DMS53 treated with DMSO at 0.1 percent for 48 hours (cell line): ENCODE data around the gene CCSAP.
"Not testable (repeated sequence)": the region's sequence is repeated elsewhere in the genome, so short reads cannot be mapped to it uniquely, and the experiment has no call there.

ENCODE experiments used
- DNase-seq: peaks from one replicate; lab custom pipeline; 2025; ENCODE audit not compliant: unreplicated experiment; lab: John Stamatoyannopoulos, UW

Gene CCSAP, protein sequence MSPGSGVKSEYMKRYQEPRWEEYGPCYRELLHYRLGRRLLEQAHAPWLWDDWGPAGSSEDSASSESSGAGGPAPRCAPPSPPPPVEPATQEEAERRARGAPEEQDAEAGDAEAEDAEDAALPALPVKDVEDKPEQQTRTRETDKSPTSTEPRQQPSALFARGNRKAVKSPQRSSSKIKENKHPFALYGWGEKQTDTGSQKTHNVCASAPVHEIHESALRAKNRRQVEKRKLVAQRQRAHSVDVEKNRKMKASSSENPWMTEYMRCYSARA

DNA sequence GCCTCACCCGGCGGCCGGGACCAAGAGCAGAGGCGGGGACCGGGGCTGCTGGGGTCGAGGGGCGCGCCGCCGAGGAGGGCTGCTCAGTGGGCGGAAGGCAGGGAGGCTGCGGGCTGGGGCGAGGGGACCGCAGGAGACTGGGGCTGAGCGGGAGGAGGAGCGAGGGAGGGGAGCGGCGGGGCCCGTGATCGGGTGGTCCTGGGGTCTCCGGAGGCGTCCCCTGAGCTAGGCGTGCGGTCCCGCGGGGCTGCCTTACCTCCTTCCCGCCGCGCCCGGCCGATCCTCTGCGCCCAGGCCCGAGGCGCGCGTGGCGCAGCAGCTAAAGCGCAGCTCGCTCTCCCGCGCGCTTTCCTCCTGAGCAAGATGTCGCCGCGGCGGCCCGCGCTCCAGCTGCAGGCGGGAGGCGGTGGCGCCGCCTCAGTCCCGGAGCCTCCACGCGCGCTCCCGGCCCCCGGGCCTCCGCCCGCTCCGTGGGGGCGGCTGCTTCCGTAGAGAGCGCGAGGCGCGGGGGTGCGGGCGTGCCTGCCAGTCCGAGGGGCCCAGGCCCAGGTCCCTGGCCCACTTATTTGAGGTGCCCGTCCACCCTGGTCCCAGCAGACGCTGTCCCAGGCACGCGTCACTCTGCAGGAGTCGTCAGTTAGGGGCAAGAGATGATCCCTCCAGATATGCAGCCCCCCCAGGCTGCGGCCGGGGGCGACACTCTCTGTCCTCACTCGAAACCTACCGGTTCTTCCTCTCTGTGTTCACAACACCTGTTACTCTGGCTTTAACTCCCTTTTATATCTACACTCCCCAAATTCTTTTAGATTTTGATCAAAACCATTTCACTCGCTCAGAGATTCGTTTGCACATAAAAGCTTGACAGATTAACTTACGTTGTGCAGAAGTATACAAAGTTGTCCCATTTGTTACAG lies at the start of gene CCSAP:
CCSAP (minus strand) TSS at position 392 of the 914 bp plus-strand sequence. CDS start 582 bp downstream, outside the sequence.
- peak; percentile 69 for DNase-seq

DNA sequence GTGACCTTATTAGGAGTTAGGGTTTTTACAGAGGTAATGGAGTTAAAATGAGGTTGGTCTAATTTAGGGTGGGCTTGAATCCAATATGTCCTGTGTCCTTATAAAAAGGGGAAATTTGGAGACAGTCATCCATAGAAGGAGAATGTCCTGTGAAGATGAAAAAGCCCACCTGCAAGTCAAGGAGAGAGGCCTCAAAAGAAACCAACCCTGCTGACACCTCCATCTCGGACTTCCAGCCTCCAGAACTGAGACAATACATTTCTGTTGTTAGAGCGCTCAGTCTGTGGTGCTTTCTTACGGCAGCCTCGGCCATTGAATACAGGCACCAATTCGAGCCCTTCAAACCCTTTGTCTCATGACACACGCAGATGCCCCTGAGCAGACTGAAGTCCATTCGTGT lies 47.3 kb upstream of the CCSAP start:
- no peak for DNase-seq

DNA sequence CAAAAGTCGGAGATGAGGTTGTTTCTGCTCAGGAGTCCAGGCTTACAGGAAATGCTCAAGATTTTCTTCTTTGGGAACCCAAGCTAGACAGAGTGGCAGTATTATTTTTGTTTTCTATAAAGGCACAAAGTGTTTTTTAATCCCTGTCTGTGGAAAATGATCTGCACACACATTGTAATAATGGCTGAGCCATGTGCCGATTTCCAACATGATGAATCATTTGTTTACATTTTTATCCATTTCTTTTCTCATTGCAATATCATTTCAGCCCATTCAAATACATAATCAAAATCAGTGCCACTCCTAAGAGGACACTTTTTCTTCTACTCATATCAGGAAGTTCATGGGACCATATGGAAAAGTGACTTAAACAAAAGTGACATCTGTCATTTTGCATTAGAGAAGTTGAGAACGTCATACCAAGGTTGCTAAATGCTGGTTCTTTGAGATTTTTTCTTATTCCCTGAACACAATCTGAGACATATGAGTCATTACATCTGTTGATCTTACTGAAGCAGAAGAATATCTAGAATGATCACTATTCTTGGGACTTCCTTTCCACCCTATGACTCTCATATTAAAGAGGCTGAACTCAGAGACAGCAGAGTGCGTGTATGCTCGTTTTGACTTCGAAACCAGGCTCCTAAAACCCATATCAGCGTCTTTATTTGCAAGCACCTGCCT lies 46.2 kb upstream of the CCSAP start:
- no peak for DNase-seq

DNA sequence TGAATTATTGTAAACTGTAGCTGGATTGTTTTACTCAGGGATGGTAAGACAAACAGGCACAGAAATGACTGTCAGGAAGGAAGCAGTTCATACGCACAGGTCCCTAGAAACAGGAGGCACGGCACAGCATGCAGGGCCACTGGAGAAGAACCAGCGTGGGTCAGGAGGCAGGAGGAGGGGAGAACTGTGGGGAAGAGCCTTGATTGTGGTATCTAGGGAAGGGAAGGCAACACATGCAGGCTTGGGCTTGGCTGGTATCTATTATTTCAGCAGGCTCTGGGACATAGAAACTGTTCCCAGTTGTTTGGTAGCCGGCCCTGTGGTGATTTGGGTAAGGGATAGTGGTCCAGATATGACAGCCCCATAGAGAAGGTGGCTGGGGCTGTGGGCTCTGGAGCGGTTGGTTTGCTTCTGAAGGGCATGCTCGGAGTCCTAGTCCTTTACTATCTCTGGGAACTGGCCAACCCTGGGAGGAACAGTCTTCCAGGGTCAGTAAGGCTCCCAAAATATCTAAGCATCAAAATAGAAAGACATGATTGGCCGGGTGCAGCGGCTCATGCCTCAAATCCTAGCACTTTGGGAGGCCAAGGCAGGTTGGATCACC lies 43.1 kb upstream of the CCSAP start:
- DNase-seq = no peak

DNA sequence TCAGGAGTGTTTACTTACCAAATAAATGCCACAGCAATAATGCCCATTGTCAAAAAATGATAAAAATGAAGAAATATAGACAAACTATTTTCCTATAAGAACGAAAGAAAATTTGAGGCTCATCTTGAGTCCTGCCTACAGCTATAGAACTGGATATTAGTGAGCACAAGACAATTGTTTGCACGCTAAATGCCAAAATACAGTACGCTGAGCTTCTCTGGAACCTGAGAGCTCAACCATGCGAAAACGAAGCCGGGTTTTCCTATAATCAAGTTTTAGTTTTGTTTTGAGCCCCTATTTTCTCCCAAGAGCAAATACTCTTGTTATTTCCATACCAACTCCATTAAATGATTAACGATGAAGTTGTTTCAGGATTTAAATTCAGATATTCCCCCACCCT lies 42.0 kb upstream of the CCSAP start:
- DNase-seq = no peak

DNA sequence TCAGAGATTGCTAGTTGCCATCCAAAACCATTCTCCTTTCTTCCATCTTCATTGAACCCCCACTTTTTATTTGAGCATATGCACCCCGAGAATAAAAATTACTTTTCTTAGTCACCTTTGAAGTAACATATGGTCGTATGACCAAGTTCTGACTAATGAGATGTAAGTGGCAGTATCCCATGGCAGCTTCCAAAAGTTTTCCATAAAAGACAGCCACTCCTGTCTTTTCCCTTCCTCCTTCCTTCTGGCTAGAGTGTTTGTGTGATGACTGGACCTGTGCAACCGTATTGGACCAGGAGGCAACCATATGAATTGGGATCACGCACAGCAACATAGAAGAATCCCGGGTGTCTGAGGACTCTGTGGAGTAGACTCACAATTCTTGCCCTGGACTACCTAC lies 41.1 kb upstream of the CCSAP start:
- no peak for DNase-seq

DNA sequence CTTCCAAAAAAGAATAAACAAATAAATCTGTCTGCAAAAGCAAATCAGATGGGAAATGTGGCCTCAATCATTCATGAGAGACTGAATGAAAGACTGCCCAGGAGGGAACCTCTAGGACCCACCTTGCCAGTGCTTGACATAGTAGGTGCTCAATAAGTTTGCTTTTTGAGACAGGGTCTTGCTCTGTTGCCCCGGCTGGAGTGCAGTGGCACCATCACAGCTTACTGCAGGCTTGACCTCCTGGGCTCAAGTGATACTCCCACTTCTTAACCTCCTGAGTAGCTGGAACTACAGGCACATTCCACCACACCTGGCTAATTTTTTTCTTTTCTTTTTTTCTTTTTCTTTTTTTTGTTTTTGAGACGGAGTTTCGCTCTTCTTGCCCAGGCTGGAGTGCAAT lies 40.3 kb upstream of the CCSAP start:
- DNase-seq = no peak

DNA sequence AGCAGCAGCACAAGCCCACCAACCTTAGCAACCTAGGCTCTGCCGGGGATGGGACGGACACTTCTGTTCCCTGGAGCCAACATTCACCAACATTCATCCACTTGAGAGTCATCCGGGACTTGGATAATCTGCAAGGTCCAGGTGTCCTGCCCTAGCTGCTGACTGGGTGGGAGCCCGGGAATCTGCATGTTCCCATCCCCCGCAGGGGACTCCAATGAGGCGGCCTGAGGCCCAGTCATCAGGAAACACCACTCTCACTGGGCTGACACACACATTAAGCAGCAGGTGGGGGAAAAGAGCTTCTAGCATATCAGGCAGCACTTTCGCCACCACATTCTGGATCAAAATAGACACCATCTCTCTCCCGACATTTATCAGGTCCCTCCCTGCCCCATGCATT lies 38.4 kb upstream of the CCSAP start:
- no peak for DNase-seq

DNA sequence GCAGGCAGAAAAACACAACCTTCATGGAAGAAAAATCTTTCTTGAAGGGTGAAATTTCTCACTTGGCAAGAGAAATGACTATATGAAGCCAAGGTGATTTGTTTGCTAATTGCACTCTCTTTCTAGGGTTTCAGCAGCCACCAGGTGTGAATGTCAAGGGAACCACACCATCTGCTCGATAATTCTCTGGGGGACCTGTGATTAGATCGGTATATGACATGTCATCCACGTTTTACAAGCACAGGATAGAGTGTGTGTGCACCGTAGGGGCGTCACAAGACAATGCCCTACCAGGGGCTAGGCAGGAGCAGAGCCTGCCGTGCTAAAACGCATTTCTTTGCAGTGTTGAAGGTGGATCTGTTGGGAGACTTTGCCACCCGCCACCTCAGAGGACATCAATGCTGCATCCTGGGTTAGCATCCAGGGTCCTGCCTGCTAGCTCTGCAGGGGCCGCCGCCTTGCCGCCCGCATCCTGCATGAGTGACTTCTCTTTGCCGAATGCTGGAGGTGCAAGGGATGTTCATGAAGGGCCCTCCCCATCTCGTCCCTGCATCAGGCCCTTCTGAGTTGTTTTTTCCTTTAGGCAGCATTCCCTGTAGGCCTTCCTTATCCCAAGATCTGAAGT lies 37.8 kb upstream of the CCSAP start:
- no peak for DNase-seq

DNA sequence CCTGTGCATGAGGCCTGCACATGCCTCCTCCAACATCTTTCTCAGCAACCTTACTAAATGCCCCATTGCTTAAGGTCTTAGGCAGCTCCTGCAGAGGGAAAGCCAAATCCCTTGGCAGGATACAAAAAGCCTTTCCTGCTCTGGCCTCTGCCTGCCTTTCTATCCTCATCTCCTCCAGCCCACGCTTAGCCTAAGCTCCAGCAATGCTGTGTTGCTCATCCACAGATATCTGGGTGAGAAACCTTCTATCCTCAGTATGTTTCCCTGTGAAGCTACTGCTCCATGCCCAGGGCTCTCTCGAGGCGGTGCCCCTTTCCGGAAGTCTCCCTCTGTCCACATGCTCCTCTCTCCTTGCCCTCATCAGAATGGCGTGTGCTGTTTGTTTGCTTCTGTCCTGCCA lies 37.0 kb upstream of the CCSAP start:
- DNase-seq = no peak

DNA sequence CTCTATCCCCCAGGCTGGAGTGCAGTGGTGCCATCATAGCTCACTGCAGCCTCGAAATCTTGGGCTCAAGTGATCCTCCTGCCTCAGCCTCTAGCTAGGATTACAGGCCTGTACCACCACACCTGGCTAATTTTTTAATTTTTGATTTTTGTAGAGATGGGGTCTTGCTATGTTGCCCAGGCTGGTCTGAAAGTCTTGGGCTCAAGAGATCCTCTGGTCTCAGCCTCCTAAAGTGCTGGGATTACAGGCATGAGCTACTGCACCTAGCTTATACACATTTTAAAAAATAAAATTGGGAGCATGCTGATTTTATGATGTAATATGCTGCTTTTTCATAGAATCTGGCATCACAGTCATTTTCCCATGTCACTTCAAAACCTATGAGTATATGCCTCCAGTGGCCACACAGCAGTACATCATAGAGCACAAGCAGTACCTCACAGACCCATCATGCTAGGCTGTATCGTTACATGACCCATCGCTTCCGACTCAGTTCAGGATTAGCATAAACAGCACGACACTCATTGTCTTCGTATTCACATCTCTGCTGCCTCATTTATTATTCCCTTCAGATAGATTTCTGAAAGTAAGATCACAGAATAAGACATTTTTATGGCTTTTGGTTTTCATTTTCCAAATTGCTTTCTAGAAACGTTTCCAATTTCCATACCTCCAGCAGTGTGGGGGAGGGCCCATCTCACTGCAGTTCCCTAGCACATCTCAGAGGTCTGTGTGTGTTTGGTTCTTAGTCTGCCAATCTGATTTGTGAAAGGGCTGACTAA lies 35.9 kb upstream of the CCSAP start:
- no peak for DNase-seq

DNA sequence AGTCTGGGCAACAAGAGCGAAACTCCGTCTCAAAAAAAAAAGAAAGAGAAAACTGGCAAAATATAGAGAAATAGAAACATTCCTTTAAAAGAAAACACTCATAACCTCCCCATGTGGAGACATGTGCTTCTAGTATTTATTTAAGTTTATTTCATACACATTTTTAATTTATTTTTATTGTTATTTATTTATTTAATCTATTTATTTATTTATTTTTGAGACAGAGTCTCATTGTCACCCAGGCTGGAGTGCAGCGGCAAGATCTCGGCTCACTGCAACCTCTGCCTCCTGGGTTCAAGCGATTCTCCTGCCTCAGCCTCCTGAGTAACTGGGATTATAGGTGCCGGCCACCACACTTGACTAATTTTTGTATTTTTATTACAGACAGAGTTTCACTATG lies 35.2 kb upstream of the CCSAP start:
- not testable (repeated sequence) for DNase-seq

DNA sequence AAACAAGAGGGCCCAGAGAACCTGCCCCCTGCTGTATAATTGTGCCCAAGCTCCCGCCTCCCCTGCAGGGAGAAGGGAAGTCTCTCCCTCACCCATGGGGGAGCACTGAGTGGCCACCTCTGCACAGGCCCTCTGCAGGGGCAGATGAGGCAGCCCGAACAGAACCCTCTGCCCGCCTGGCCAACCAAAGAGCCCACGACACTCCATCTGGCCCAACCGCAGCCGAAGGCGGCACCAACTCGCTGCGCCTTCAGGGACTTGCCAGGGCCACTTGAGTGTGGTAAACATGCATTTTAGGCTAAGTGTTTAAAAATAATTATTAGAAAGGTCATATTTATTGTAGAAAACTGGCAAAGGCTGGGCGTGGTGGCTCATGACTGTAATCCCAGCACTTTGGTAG lies 34.6 kb upstream of the CCSAP start:
- DNase-seq = no peak

DNA sequence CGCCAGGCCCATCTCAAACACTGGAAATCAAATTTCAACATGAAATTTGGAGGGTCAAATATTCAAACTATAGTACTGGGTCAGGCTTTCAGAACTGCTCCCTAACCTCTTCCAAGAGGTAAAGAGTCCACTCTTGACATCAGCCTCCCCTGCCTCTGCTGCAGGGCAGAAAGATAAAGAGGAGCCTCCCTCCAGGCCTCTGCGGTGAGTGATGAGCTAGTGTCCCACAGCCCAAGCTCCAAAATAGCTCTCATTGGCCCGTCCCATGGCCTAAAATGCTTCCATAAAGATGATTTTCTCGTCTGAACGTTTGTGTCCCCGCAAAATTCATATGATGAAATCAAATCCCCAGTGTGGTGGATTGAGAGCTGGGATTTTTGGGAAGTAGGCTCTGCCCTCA lies 33.7 kb upstream of the CCSAP start:
- DNase-seq = no peak

DNA sequence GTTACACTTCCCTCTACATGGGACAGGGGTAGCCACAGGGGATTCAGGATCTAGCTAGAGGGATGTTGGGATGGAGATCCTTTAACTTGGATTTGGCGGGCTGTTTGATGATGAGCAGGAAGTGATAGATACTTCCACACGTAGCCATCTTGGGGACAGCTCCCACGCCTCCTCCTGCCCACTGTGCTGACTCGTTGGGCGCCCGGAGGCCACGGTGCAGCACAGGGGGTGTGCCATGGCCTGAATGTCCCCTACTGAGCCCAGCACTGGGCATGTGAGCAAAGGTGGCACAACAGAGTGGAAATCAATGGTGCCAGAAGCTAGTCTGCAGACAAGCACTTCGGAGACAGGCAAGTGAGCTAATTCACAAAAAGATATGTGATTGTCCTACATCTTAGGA lies 31.6 kb upstream of the CCSAP start:
- no peak for DNase-seq

DNA sequence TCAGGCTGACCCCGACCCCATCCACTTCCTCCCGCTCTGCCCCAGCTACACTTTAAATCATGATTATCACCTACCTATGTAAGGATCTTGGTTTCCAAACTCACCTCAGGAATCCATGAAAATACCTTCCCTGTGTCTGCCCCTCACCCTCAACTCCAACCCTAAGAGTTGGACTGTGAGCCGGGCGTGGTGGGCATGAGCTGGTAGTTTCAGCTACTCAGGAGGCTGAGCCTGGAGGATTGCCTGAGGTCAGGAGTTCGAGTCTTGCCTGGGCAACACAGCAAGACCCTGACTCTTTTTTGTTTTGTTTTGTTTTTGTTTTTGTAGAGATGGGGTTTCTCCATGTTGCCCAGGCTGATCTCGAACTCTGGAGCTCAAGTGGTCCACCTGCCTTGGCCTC lies 30.5 kb upstream of the CCSAP start:
- DNase-seq = no peak

DNA sequence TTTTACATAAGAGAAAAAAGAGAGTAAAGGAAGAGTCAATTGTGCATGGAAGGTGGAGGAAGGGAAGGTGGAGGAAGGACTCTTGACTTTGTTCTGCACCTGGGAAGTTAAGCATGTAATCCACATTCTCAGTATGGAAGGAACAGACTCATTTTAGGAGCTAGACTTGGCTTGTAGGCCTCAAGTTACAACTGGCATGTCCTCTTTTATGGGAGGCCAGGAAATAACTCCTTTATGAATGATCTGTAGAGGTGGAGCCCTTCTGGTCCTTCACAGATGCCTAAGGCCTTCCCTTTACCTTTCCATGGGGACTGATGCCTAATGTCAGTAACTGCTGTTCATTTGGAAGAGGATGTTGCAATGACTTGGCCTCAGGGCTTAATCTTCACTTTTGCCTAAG lies 29.4 kb upstream of the CCSAP start:
- no peak for DNase-seq

DNA sequence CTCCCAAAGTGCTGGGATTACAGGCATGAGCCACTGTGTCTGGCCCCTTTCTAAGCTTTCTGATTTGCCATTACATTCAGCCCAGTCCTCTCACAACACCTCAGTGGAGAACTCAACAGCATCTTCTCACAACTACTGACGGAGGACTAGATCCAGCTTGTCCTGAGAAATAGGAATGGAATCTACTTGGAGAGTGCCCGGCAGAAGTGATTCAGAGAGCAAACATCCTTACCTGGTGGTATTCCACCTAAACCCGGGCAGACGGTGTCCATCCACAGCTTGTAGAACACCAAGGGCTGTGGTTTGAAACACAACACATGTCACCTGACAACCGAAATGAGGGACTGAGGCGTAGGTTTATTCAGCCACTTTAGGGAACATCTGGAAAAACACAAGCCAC lies 28.8 kb upstream of the CCSAP start:
- no peak for DNase-seq

DNA sequence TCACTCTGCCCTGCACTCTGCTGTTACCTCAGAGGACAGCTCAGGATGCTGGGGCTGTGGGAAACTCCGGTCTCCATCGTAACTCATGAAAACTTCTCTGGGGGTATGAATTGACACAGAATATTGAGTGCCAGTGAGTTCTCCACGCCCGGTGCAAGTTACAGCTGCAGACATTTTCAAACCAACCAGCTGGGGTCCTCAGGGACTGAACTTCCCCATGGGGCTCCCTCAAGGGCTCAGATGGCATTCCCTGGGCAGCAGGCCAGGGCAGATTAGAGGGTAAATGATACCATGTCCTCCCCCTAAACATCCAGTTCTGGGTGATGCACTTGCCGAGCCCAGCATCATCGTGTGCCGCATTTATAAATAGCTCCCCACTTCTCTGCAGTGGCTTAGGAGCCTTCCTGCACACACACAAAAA lies 27.8 kb upstream of the CCSAP start:
- no peak for DNase-seq

DNA sequence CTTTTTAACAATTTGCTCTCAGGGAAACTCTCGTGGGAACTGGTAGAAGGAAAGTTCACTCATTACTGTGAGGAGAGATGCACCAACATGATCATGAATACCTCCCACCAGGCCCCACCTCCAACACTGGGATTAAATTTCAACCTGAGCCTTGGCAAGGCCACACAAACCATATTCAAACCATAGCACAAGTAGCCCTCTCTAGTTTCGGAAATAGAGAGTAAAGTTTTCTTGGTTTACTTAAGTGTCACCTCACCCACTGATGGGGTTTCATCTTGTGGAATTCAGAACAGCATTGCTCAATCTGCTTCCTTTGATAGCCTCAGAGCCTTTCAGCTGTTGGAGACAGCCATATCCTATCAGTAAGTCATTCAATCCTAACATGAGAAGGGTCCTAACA lies 25.5 kb upstream of the CCSAP start:
- no peak for DNase-seq
